ENCODE results near the gene TBC1D21. TPM values are rescaled to one million over a fixed set of nuclear protein-coding genes. Genes with fewer than 3 reads are reported as not detected.

The TBC1D21 gene
- total and polyA plus RNA-seq, 9 donors, result not detected

DNA sequence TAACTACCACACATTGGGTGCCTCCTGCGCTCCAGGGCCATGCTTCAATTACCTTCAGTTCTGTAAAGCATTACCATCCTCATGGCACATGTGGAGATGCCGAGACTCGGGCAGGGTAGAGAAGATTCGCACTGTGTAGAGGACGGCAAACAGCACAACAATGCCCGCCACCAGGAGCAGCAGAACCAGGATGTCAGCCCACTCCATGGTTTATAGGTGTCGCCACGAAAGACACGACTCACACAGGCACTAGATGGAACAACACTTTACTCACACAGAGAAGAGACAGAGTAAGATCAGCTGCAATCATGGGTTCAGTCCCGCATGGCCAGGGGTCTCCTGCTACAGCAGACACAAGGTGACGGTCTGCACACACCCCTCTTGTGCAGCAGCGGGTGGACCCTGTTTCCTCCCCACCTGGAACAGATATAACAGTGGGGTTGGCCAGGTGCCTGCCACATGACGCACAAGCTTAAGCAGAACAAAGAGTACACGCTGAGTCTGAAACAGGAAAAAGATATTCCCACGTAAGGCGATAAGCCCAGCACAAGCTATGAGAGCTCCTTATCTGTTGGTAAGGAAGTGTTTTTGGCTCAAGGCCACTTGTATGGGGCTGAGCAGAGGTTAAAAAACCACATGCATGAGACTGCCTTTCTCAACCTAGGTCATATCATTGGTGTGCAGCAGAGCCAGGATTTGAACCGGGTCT, 2.5 kb upstream of the TBC1D21 start:
- Histone ChIP-seq H3K36me3 (ENCODE audit: control insufficient read depth, insufficient read depth, low read length) (no peaks in the 10 kb centered on the region), H3K27ac (ENCODE audit: low read length) (no peak overlapping the region), H3K4me3 (ENCODE audit: low read length) (no peak overlapping the region), H3K9me3 (replicated peaks; ENCODE audit: control insufficient read depth, low read depth, low read length) (no peaks in the 10 kb centered on the region), H3K4me1 (ENCODE audit: control insufficient read depth, insufficient read depth, low read length) (no peaks in the 10 kb centered on the region), H3K27me3 (ENCODE audit: control insufficient read depth, insufficient read depth, low read length) (peaks cover 31% of the 10 kb centered on the region)
- peak; percentile 7 for DNase-seq
- 53% methylated on average over 9 of the region's 17 CpGs for WGBS (ENCODE audit: insufficient coverage)

DNA sequence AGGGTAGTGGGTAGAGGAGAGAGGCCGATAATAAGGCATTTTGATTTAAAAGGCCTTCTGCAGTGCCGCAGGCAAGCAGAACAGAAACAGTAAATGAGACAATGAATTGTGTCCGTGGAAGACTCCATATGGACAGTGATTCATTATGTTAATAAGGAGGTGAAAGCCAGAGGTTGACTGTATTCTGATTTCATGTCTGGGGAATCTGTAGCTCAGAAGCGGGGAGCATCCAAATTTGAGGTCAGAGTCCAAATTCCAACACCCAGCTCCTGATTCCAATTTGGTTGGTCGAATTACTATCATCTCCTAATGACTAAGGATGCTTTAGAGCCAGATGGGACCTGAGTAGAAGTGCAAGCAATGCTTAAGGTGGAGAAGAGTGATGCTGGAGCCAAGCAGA, 1.0 kb upstream of the TBC1D21 start:
- 80% methylated on average over 3 of the region's 5 CpGs for WGBS (ENCODE audit: insufficient coverage)
- no peaks in the 10 kb centered on the region for H3K9me3 ChIP-seq (replicated peaks; ENCODE audit: control insufficient read depth, low read depth, low read length)
- H3K4me1 ChIP-seq (ENCODE audit: control insufficient read depth, insufficient read depth, low read length), result no peaks in the 10 kb centered on the region
- no peaks in the 10 kb centered on the region for H3K36me3 ChIP-seq (ENCODE audit: control insufficient read depth, insufficient read depth, low read length)
- peaks cover 24% of the 10 kb centered on the region for H3K27me3 ChIP-seq (ENCODE audit: control insufficient read depth, insufficient read depth, low read length)
- H3K4me3 ChIP-seq (ENCODE audit: low read length), result no peak overlapping the region
- no peak for DNase-seq
- H3K27ac ChIP-seq (ENCODE audit: low read length), result no peak overlapping the region

DNA sequence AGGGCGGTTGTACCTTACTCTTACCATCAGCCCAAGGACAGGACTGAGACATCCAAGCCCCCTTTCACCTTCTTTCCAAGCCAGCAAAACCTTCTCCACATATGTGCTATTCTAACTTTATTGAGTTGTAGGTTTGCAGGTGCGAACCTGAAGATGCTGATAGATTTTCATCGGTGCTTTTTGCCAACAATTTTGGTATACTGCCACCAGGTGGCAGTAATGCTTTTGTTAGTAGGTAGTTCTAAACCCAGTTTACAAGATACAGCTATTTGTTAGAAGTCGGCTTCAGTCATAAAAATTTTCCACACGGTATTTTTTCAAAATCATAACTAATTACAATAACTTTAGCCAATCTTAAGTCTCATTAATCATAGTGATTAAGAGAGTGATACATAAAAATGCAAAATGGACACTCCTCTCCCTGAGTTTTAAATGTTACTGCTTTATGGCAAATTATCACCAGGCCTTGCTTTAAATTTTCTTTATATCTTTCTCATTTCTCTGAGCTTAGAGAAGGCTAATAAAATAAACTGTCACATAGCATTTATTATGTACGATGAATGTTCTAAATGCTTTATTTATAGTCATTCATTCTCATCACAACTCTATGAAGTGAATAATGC, 636 bp downstream of the TBC1D21 start:
- Histone ChIP-seq H3K4me3 (ENCODE audit: low read length) (no peak overlapping the region), H3K4me1 (ENCODE audit: control insufficient read depth, insufficient read depth, low read length) (no peaks in the 10 kb centered on the region), H3K9me3 (replicated peaks; ENCODE audit: control insufficient read depth, low read depth, low read length) (no peaks in the 10 kb centered on the region), H3K36me3 (ENCODE audit: control insufficient read depth, insufficient read depth, low read length) (no peaks in the 10 kb centered on the region), H3K27me3 (ENCODE audit: control insufficient read depth, insufficient read depth, low read length) (peaks cover 18% of the 10 kb centered on the region), H3K27ac (ENCODE audit: low read length) (no peak overlapping the region)
- WGBS (ENCODE audit: insufficient coverage), result no CpG with 5 or more reads among the region's 6 CpGs
- DNase-seq, result peak; percentile 49

DNA sequence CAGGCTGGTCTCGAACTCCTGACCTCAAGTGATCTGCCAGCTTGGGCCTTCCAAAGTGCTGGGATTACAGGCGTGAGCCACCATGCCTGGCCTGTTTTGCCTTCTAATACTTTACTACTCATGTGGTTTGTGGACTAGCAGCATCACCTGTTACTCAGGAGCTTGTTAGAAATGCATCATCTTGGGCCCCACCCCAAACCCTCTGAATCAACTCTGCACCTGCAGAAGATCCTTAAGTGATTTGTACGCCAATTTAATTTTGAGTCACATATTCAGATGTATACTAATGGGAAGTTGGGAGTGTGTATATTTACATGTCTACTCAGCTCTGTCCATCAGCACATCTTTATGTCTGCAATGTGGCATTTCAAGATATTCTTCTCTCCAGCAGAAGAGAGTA, 6.1 kb downstream of the TBC1D21 start:
- Histone ChIP-seq H3K27me3 (ENCODE audit: control insufficient read depth, insufficient read depth, low read length) (peaks cover 9% of the 10 kb centered on the region), H3K4me1 (ENCODE audit: control insufficient read depth, insufficient read depth, low read length) (no peaks in the 10 kb centered on the region), H3K9me3 (replicated peaks; ENCODE audit: control insufficient read depth, low read depth, low read length) (no peaks in the 10 kb centered on the region), H3K36me3 (ENCODE audit: control insufficient read depth, insufficient read depth, low read length) (no peaks in the 10 kb centered on the region), H3K27ac (ENCODE audit: low read length) (no peak overlapping the region), H3K4me3 (ENCODE audit: low read length) (no peak overlapping the region)
- no peak for DNase-seq
- WGBS (ENCODE audit: insufficient coverage), result 84% methylated on average over 2 of the region's 3 CpGs

DNA sequence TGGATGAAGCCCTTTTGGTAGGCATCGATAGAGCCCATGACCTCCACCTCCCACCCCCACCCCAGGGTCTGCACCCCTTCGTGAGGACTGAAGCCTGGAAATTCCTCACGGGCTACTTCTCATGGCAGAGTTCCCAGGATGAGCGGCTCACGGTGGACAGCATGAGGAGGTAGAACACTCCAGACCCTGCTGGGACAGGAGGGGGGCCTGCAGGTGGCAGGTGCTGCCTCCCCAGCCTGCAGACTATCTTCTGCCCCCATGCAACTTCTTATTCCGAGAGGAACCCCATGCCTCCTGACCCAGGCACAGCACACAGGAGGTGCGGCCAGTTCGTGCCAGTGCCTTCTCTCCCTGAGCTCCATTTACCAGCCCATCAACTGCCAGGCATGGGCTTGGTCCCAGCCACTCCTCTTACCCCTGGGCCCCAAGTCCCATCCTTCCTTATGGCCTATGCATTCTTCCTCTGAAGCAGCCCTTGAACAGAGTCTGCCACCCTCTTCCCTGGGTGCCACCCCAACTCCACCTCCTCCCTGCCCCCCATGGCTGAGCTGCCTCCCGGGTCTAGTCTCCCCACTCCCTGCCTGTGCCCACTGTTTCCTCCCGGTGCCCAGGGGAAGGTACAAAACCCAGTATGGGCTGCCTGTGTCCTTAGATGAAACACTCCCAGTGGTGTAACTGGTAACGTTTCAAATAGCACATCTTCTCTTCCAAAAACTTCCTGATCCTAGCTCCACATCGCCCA, 8.4 kb downstream of the TBC1D21 start:
- H3K9me3 ChIP-seq (replicated peaks; ENCODE audit: control insufficient read depth, low read depth, low read length), result no peaks in the 10 kb centered on the region
- 67% methylated on average over 10 of the region's 12 CpGs for WGBS (ENCODE audit: insufficient coverage)
- DNase-seq, result no peak
- H3K4me1 ChIP-seq (ENCODE audit: control insufficient read depth, insufficient read depth, low read length), result no peaks in the 10 kb centered on the region
- H3K27ac ChIP-seq (ENCODE audit: low read length), result no peak overlapping the region
- no peaks in the 10 kb centered on the region for H3K36me3 ChIP-seq (ENCODE audit: control insufficient read depth, insufficient read depth, low read length)
- peaks cover 7% of the 10 kb centered on the region for H3K27me3 ChIP-seq (ENCODE audit: control insufficient read depth, insufficient read depth, low read length)
- no peak overlapping the region for H3K4me3 ChIP-seq (ENCODE audit: low read length)

DNA sequence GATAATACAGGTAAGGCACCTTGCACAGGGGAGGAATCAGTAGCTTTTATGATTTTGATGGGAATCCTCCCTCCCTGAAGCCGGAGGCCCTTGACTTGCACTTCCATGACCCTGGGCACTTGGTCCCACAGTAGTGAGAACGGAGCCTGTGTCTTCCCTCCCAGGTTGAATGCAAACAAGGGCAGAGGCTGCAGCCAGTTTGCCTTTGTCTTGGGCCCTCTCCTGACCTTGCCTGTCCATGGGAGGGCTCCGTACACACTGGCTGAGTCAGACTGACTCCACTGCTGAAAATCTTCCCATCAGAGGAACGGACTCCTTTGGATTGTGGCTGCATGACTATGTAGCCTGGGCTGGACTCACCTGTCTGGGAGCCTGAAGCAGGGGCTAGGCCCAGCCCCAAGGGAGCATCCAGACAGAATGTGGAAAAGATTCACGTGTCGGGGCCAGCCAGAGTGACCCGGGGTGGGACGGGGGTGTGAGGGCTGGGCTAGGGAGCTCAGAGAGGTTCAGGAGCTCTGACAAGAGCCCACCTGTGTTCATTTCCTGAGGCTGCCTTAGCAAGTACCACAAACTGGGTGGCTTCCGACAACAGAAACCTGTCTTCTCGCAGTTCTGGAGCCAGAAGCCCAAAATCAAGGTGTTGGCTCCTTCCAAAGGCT, 9.5 kb downstream of the TBC1D21 start:
- Histone ChIP-seq H3K9me3 (replicated peaks; ENCODE audit: control insufficient read depth, low read depth, low read length) (no peaks in the 10 kb centered on the region), H3K27ac (ENCODE audit: low read length) (no peak overlapping the region), H3K4me1 (ENCODE audit: control insufficient read depth, insufficient read depth, low read length) (no peaks in the 10 kb centered on the region), H3K4me3 (ENCODE audit: low read length) (no peak overlapping the region), H3K36me3 (ENCODE audit: control insufficient read depth, insufficient read depth, low read length) (no peaks in the 10 kb centered on the region), H3K27me3 (ENCODE audit: control insufficient read depth, insufficient read depth, low read length) (peaks cover 7% of the 10 kb centered on the region)
- WGBS (ENCODE audit: insufficient coverage), result 64% methylated on average over 9 of the region's 10 CpGs
- no peak for DNase-seq

DNA sequence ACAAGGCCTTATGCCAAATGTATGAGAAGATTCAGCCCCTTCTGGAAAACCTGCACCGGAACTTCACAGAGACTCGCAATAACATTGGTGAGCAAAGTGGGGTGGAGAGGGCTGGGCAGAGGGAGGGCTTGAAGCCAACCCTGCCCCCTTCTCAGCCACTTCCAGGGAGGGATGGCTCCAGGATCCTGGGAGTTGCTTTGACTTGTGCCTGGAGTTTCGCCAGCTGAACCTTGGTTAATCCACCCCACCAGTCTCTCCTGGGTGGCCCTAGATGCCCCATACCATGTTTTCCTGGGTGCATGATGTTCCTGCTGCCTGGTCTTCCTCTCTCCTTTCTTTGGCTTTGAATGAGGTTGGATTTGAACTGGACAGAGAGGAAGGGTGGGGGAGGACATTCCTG, 10.8 kb downstream of the TBC1D21 start:
- H3K27ac ChIP-seq (ENCODE audit: low read length), result no peak overlapping the region
- peaks cover 9% of the 10 kb centered on the region for H3K27me3 ChIP-seq (ENCODE audit: control insufficient read depth, insufficient read depth, low read length)
- 83% methylated on average over 1 of the region's 3 CpGs for WGBS (ENCODE audit: insufficient coverage)

DNA sequence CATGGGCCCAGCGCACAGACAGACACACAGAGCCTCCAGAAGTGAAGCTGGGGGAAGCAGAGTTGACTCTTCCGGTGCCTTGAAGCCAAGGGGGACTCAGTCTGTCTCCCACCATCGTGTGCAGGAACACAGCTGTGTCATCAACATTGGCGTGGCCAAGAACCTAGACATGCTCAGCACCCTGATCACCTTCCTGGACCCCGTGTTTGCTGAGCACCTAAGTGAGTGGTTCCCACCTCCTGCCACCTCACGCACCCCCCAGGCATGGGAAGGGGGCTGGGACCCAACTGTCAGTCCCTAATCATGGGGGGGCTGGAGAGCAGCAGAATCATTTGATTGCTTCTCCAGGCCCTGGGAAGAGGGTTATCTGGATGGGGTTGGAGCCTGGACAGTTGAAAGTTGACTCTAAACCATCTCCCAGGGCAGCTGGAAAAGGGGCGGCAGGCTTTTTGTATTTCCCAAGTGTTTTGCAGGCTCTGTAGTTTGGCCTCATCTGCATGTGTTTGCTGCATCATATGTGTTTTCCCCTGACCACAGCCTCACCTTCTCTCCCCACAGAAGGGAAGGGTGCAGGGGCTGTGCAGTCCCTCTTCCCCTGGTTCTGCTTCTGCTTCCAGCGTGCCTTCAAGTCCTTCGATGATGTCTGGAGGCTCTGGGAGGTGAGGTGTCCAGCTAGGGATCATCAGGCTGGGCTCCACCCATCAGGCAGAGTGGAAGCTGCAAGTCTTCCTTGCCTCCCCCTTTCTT, 12.8 kb downstream of the TBC1D21 start:
- Histone ChIP-seq H3K4me3 (ENCODE audit: low read length) (no peak overlapping the region), H3K9me3 (replicated peaks; ENCODE audit: control insufficient read depth, low read depth, low read length) (no peaks in the 10 kb centered on the region), H3K4me1 (ENCODE audit: control insufficient read depth, insufficient read depth, low read length) (no peaks in the 10 kb centered on the region), H3K27me3 (ENCODE audit: control insufficient read depth, insufficient read depth, low read length) (peaks cover 17% of the 10 kb centered on the region), H3K36me3 (ENCODE audit: control insufficient read depth, insufficient read depth, low read length) (no peaks in the 10 kb centered on the region), H3K27ac (ENCODE audit: low read length) (no peak overlapping the region)
- 83% methylated on average over 5 of the region's 9 CpGs for WGBS (ENCODE audit: insufficient coverage)
- no peak for DNase-seq

More for the DNA sequence above, 10.8 kb downstream of the TBC1D21 start:
- no peaks in the 10 kb centered on the region for H3K36me3 ChIP-seq (ENCODE audit: control insufficient read depth, insufficient read depth, low read length)
- no peak overlapping the region for H3K4me3 ChIP-seq (ENCODE audit: low read length)
- H3K4me1 ChIP-seq (ENCODE audit: control insufficient read depth, insufficient read depth, low read length), result no peaks in the 10 kb centered on the region
- no peak for DNase-seq
- no peaks in the 10 kb centered on the region for H3K9me3 ChIP-seq (replicated peaks; ENCODE audit: control insufficient read depth, low read depth, low read length)

DNA sequence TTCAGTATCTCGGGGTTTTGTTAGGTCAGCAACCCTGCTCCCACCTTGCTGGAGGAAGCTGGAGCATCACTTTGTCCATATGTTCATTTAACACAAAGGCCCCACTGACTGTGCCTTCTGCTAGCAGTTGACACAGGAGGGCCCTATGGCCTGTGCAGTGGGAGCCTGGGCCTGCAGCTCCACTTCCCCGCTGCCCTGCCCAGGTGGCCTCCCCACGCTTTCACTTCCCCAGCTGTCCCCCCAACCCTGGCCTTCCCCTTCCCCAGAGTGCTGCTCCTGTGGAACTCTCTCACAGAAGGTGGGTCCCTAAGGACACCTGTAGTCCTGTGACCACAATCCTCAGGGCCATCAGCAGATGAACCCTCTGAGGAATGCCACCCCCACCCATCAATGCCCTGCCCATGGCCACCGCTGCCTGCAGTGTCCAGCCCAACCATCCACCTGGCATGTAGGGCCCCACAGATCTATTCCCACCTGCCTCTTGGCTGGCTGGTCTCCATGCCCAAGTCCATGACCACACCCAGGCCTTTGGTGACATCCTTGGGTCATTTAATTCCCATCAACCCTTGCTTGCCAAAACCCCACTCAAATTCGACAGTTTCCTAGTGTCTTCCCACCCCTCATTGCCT, 13.5 kb downstream of the TBC1D21 start:
- H3K9me3 ChIP-seq (replicated peaks; ENCODE audit: control insufficient read depth, low read depth, low read length), result no peaks in the 10 kb centered on the region
- H3K27ac ChIP-seq (ENCODE audit: low read length), result no peak overlapping the region
- WGBS (ENCODE audit: insufficient coverage), result 83% methylated on average over 5 of the region's 5 CpGs
- H3K36me3 ChIP-seq (ENCODE audit: control insufficient read depth, insufficient read depth, low read length), result no peaks in the 10 kb centered on the region
- no peak overlapping the region for H3K4me3 ChIP-seq (ENCODE audit: low read length)
- no peak for DNase-seq
- peaks cover 12% of the 10 kb centered on the region for H3K27me3 ChIP-seq (ENCODE audit: control insufficient read depth, insufficient read depth, low read length)
- no peaks in the 10 kb centered on the region for H3K4me1 ChIP-seq (ENCODE audit: control insufficient read depth, insufficient read depth, low read length)
